GM18526 (cell line): ENCODE results near the gene EYA4.

ENCODE experiments used
- POLR2A ChIP-seq: IDR thresholded peaks from 3 replicates; pipeline ENCODE4 v1.6.1; 2011; ENCODE audit not compliant: insufficient read length; ENCODE audit errors: extremely low read depth

EYA4 gene

GRCh38 chr6:133423242-133423641 lies 182.1 kb downstream of the EYA4 start:
- no peak for TF ChIP-seq POLR2A

GRCh38 chr6:133424359-133424758 lies 183.2 kb downstream of the EYA4 start:
- TF ChIP-seq POLR2A = no peak

GRCh38 chr6:133426038-133426437 lies 184.9 kb downstream of the EYA4 start:
- TF ChIP-seq POLR2A = no peak

GRCh38 chr6:133428295-133428694 lies 187.1 kb downstream of the EYA4 start:
- no peak for TF ChIP-seq POLR2A

GRCh38 chr6:133430530-133430929 lies 189.4 kb downstream of the EYA4 start:
- no peak for TF ChIP-seq POLR2A

- TF ChIP-seq POLR2A = no peak
Observed at GRCh38 chr6:133431031-133431430, 189.9 kb downstream of the EYA4 start.

- TF ChIP-seq POLR2A = no peak
Observed at GRCh38 chr6:133432021-133432989, 191.1 kb downstream of the EYA4 start.

- no peak for TF ChIP-seq POLR2A
Observed at GRCh38 chr6:133435065-133435728, 194.0 kb downstream of the EYA4 start.

GRCh38 chr6:133436652-133437051 lies 195.5 kb downstream of the EYA4 start:
- TF ChIP-seq POLR2A = no peak

- no peak for TF ChIP-seq POLR2A
Observed at GRCh38 chr6:133441491-133441890, 200.3 kb downstream of the EYA4 start.

- no peak for TF ChIP-seq POLR2A
Observed at GRCh38 chr6:133446789-133447188, 205.6 kb downstream of the EYA4 start.

GRCh38 chr6:133447924-133448323 lies 206.8 kb downstream of the EYA4 start:
- TF ChIP-seq POLR2A = no peak

- no peak for TF ChIP-seq POLR2A
Observed at GRCh38 chr6:133456439-133456838, 215.3 kb downstream of the EYA4 start.

GRCh38 chr6:133456944-133457343 lies 215.8 kb downstream of the EYA4 start:
- no peak for TF ChIP-seq POLR2A

- TF ChIP-seq POLR2A = no peak
Observed at GRCh38 chr6:133460101-133460500, 218.9 kb downstream of the EYA4 start.

- no peak for TF ChIP-seq POLR2A
Observed at GRCh38 chr6:133463790-133464189, 222.6 kb downstream of the EYA4 start.
